ENCODE data around the gene SYNE2.
"Not testable (repeated sequence)": the region's sequence is repeated elsewhere in the genome, so short reads cannot be mapped to it uniquely, and the experiment has no call there.

Gene SYNE2

GRCh38 chr14:63869940-63870752, 17.3 kb downstream of the SYNE2 start:
- in situ Hi-C loops (cut with HindIII; ENCODE audit: low sequenced_read_pairs) = not testable (repeated sequence)

DNA sequence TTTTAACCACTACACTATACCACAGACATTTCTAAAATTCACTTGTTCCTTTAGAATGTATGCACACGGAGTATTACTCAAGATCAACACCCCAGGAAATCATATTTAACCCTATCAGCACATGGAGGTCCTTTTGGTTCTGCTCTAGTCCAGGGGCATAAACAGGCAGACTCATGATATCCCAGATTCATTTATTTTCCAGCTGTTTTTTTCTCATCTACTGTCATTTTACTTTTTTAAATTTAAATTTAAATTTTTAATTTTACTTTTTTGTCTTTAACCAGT, 17.9 kb downstream of the SYNE2 start:
- in situ Hi-C loops (cut with HindIII; ENCODE audit: low sequenced_read_pairs) = not testable (repeated sequence)

GRCh38 chr14:63874223-63874622, 21.4 kb downstream of the SYNE2 start:
- in situ Hi-C loops (cut with HindIII; ENCODE audit: low sequenced_read_pairs) = no loop called here

- in situ Hi-C loops (cut with HindIII; ENCODE audit: low sequenced_read_pairs) = no loop called here
Measured at GRCh38 chr14:63875311-63875710, 22.5 kb downstream of the SYNE2 start.

- in situ Hi-C loops (cut with HindIII; ENCODE audit: low sequenced_read_pairs) = no loop called here
Measured at GRCh38 chr14:63877550-63877939, 24.7 kb downstream of the SYNE2 start.

DNA sequence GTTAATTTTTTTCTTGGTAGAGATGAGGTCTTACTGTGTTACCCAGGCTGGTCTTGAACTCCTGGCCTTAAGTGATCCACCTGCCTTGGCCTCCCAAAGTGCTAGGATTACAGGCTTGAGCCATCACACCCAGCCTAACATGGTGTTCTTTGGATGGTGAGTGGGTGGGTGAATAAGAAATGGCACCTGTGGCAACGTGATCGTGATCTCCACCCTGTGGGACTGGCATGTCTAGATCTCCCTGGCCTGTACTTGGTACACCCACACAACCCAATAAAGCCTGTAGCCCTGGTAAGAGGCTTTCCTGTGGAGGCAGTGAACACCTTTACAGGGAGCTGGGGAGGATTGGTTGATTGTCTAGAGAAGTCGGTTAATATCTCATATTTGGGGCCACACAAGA, 25.2 kb downstream of the SYNE2 start:
- in situ Hi-C loops (cut with HindIII; ENCODE audit: low sequenced_read_pairs) = no loop called here

DNA sequence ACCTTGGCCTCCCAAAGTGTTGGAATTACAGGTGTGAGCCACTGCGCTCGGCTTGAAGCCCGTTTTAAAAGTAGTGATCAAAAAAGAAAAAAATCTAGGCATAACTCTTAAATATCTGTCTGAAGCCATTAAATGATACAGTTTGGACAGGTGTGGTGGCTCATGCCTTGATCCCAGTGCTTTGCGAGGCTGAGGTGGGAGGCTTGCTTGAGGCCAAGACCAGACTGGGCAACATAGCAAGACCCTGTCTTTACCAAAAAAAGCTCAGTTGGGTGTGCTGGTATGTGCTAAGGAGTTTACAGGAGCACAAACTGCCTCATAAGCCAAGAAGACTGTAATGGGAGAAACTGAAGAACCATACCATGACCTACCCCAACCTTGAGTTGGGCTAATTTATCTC, 26.0 kb downstream of the SYNE2 start:
- in situ Hi-C loops (cut with HindIII; ENCODE audit: low sequenced_read_pairs) = no loop called here

- in situ Hi-C loops (cut with HindIII; ENCODE audit: low sequenced_read_pairs) = loop anchor here (5.0 kb wide), 1 partner anchor 35 kb away; no protein-coding TSS in a partner anchor
Measured at GRCh38 chr14:63881926-63882325, 29.1 kb downstream of the SYNE2 start.

- in situ Hi-C loops (cut with HindIII; ENCODE audit: low sequenced_read_pairs) = no loop called here
Measured at GRCh38 chr14:63887899-63888298, 35.1 kb downstream of the SYNE2 start.

- in situ Hi-C loops (cut with HindIII; ENCODE audit: low sequenced_read_pairs) = no loop called here
Measured at GRCh38 chr14:63890553-63890952, 37.7 kb downstream of the SYNE2 start.

GRCh38 chr14:63891148-63891975, 38.6 kb downstream of the SYNE2 start:
- in situ Hi-C loops (cut with HindIII; ENCODE audit: low sequenced_read_pairs) = no loop called here

GRCh38 chr14:63892265-63892664, 39.5 kb downstream of the SYNE2 start:
- in situ Hi-C loops (cut with HindIII; ENCODE audit: low sequenced_read_pairs) = no loop called here

- in situ Hi-C loops (cut with HindIII; ENCODE audit: low sequenced_read_pairs) = no loop called here
Measured at GRCh38 chr14:63893701-63894458, 41.1 kb downstream of the SYNE2 start.

GRCh38 chr14:63895510-63895909, 42.7 kb downstream of the SYNE2 start:
- in situ Hi-C loops (cut with HindIII; ENCODE audit: low sequenced_read_pairs) = no loop called here

DNA sequence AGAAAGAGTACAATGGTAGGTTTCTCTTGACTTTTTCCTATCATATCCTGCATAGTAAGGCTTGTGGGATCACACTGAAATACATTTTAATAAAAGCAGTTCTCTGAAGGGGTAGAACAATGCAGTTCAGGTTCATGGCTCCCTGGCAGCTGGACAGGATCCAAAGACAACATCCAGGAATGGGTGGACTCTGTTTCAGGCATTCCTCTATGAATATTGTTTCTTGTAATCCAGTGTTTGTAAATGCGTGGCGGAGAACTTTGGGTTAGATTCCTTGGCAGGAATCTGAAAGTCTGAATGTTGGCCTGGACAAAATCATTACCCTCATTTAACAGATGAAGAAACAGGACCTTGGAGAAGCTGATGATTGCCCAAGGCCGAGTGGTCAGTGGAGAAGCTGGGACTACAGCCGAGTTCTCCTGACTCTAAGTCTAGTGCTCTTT, 43.5 kb downstream of the SYNE2 start:
- in situ Hi-C loops (cut with HindIII; ENCODE audit: low sequenced_read_pairs) = no loop called here

DNA sequence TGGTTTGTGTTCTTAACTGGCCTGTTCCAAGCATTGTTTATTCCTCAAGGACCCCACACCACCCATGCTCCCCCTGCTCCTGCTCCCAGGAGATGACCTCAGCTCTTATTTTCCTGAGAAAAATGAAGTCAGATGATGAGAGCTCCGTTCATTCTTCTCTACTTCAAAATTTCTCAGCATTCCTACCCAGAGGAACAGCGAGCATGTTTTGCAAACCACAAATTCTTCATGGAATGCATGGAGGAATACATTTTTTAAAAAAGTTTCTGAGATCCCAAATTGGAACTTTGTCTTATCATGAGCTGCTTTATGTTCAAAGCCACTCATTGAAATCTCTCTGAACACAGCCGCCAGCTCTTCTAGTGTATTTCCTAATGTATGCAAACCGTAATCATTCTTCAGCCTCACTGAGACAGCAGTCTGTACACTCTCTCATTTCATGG, 44.9 kb downstream of the SYNE2 start:
- in situ Hi-C loops (cut with HindIII; ENCODE audit: low sequenced_read_pairs) = no loop called here

GRCh38 chr14:63899953-63900352, 47.1 kb downstream of the SYNE2 start:
- in situ Hi-C loops (cut with HindIII; ENCODE audit: low sequenced_read_pairs) = no loop called here

- in situ Hi-C loops (cut with HindIII; ENCODE audit: low sequenced_read_pairs) = no loop called here
Measured at GRCh38 chr14:63901434-63902085, 48.8 kb downstream of the SYNE2 start.

- in situ Hi-C loops (cut with HindIII; ENCODE audit: low sequenced_read_pairs) = no loop called here
Measured at GRCh38 chr14:63902375-63902976, 49.7 kb downstream of the SYNE2 start.

DNA sequence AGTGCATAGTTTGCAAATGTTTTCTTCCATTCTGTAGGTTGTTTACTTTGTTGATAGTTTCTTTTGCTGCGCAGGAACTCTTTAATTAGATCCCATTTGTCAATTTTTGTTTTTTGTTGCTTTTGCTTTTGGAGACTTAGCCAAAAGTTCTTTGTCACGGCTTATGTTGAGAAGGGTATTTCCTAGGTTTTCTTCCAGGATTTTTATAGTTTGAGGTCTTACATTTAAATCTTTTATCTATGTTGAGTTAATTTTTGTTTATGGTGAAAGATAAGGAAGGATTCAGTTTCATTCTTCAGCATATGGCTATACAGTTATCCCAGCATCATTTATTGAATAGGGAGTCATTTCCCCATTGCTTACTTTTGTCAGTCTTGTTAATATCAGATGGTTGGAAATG, 51.9 kb downstream of the SYNE2 start:
- in situ Hi-C loops (cut with HindIII; ENCODE audit: low sequenced_read_pairs) = no loop called here
